ENCODE measurements around the gene ADAMTS1. TPM values are rescaled to one million over a fixed set of nuclear protein-coding genes. Genes with fewer than 3 reads are reported as not detected.

The ADAMTS1 gene
- 148 TPM for total RNA-seq

DNA sequence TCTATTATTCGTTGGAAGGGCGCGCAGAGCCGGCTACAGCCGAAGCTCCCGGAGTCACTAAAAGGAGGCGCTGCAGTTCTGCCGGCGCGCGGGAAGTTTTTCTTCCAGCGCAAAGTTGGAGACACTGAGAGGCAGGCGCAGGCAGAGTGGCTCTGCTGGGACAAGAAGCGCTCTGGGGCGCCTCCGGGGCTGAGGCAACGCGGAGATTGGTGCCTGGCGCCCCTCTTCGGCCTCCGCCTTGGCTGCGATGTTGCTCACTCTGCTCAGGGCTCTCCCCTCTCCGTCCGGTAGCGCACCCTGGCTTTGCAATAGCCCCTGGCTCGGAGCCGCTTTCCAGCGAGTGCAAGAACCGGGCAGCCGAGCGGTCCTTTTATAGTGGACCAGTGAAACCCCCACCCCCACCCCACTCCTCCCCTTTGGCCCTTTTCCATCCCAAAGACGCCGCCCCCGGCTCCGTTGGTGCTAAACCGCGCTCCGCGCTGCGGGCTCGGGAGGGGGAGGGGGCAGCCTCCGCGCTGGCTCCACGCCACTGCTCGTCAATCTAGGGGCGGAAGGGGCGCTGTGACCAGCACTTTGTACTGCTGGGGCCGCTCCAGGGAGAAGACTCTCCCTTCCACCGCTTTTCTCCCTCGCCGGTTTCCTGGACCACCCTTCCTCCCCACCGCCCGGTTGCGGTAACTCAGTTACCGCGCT, at the start of gene ADAMTS1:
Gene ADAMTS1, minus strand, starts transcription at position 344 of the 693 bp plus-strand sequence. CDS start 455 bp downstream, outside the sequence.

Other genes starting within 250 kb of the ADAMTS1 start
- 36.7 TPM for gene ADAMTS5, start 121.7 kb upstream of the ADAMTS1 start, total RNA-seq

All from metanephros (tissue), 1 donor.